HepG2 (cell line): ENCODE results near the gene ZNF433. TPM values are rescaled to one million over a fixed set of nuclear protein-coding genes. Genes with fewer than 3 reads are reported as not detected.

Experiments
- ARHGAP35 ChIP-seq: sonication (generic); formaldehyde crosslinking; IDR thresholded peaks from 2 replicates; pipeline ENCODE4 v1.9.0; 2022; ENCODE audit warnings: mild to moderate bottlenecking, inconsistent platforms, moderate library complexity, missing genetic modification reagents, borderline replicate concordance
- EED ChIP-seq: sonication (generic); formaldehyde crosslinking; IDR thresholded peaks from 2 replicates; pipeline ENCODE4 v1.5.0; 2020; ENCODE audit warnings: mild to moderate bottlenecking, missing genetic modification reagents
- ELF4 ChIP-seq: sonication (generic); formaldehyde crosslinking; IDR thresholded peaks from 2 replicates; pipeline ENCODE4 v1.5.0; 2020; ENCODE audit warnings: missing genetic modification reagents, mild to moderate bottlenecking, moderate library complexity, borderline replicate concordance
- FOSL2 ChIP-seq: sonication (generic); formaldehyde crosslinking; IDR thresholded peaks from 2 replicates; pipeline ENCODE4 v1.4.0; 2020; ENCODE audit warnings: missing genetic modification reagents
- GFI1 ChIP-seq: sonication (generic); formaldehyde crosslinking; IDR thresholded peaks from 2 replicates; pipeline ENCODE4 v1.5.0; 2020; ENCODE audit warnings: missing genetic modification reagents, mild to moderate bottlenecking, borderline replicate concordance
- HNF1B ChIP-seq: sonication (generic); formaldehyde crosslinking; IDR thresholded peaks from 2 replicates; pipeline ENCODE4 v1.5.1; 2020; ENCODE audit warnings: mild to moderate bottlenecking, moderate library complexity, missing genetic modification reagents
- ISX ChIP-seq: sonication (generic); formaldehyde crosslinking; conservative IDR thresholded peaks from 2 replicates; pipeline ENCODE4 v1.5.0; 2020; ENCODE audit warnings: missing genetic modification reagents
- PRDM15 ChIP-seq: sonication (generic); formaldehyde crosslinking; IDR thresholded peaks from 2 replicates; pipeline ENCODE4 v1.4.0; 2020; ENCODE audit warnings: missing genetic modification reagents
- PRPF4 ChIP-seq: fragments of 200-400 bp; formaldehyde crosslinking; IDR thresholded peaks from 2 replicates; pipeline ENCODE4 v1.6.1; 2016; ENCODE audit warnings: low read length, low read depth; ENCODE audit not compliant: poor library complexity, severe bottlenecking
- SMAD9 ChIP-seq: sonication (generic); formaldehyde crosslinking; IDR thresholded peaks from 2 replicates; pipeline ENCODE4 v1.5.1; 2020; ENCODE audit warnings: mild to moderate bottlenecking, missing genetic modification reagents
- SNAPC4 ChIP-seq: sonication (generic); formaldehyde crosslinking; IDR thresholded peaks from 2 replicates; pipeline ENCODE4 v1.4.0; 2020; ENCODE audit warnings: mild to moderate bottlenecking, missing genetic modification reagents
- ZNF224 ChIP-seq: sonication (generic); formaldehyde crosslinking; IDR thresholded peaks from 2 replicates; pipeline ENCODE4 v1.5.0; 2020; ENCODE audit warnings: mild to moderate bottlenecking, missing genetic modification reagents
- ZNF510 ChIP-seq: sonication (generic); formaldehyde crosslinking; IDR thresholded peaks from 2 replicates; pipeline ENCODE4 v1.4.0; 2020; ENCODE audit warnings: low read depth, mild to moderate bottlenecking, missing genetic modification reagents
- polyA plus RNA-seq, 8 experiments: library from polyadenylated mRNA; depleted of rRNA in 3 of 8; stranded (reverse) in 7 of 8; unstranded in 1 of 8; fragments of >200 nt; fragmentation: Illumina TruSeq in 4 of 8; extraction: Trizol in 4 of 8; gene quantifications; 2 replicates each; pipeline versions ENCODE4 v1.2.1 to v1.2.3, GENCODE V29; 2011 to 2016; ENCODE audit warnings: low read depth in 4 of 8, missing spikeins in 1 of 8, mixed read lengths in 1 of 8; ENCODE audit not compliant: insufficient read depth in 1 of 8
- total RNA-seq, 5 experiments: library from RNA; depleted of rRNA; stranded (reverse); fragments of >200 nt; fragmentation: Illumina TruSeq; extraction: Trizol; gene quantifications; 2 replicates each; pipeline ENCODE4 v1.2.3, GENCODE V29; 2016; ENCODE audit warnings: low read depth in 1 of 5
- TF ChIP-seq, protein P1 (sequence below): sonication (generic); formaldehyde crosslinking; IDR thresholded peaks from 2 replicates; pipeline ENCODE4 v1.8.1; 2023; ENCODE audit warnings: mild to moderate bottlenecking, missing genetic modification reagents

Gene ZNF433
- total and polyA plus RNA-seq, 2 of the 13 experiments (the other 11 are each of a cell fraction or from before 2014, with no cell fraction given) = 1.8 to 4.9 TPM

DNA sequence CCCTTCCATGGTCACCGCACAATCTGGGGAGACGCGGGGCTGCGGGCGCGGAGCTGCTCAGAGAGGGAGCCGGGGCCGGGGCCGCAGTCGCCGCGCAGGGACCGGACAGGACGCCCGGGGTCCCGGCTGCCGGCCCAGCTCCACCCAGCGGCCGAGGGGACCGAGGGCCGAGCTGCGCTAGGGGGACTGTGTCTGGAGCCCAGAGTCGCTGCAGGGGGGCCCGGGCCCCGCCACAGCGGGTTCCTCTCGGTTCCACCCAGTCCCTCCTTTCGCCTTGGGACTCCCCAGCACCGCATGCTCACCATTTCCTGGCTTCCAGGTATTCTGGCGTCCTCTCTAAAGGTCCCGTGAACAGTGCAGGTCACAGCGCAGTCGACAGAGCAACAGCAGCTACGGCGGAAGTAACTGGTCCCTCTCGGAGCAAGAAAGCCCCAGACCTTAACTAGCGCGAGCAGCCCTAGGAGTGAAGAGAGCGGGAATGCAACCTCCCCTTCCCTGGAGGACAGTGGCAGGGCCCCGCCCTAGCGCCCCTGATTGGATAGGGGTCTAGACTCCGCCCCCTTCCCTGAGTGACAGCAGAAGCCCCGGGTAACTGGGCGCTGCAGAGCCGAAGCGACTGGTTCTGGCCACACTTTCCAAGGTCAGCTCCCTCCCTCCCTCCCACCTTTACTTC is 17.2 kb upstream of the ZNF433 start, which contains the start of gene ZNF878 (continued):
- TF ChIP-seq SNAPC4 (CRISPR knock-in tag) = 0 out of 2 replicates have a peak, but pooled peaks have one; percentile 35
- peak; percentile 56; the same call in 1 of the 2 replicates for TF ChIP-seq HNF1B (CRISPR knock-in tag)
- no peak for TF ChIP-seq ISX (CRISPR knock-in tag)
- TF ChIP-seq ZNF510 (CRISPR knock-in tag) = no peak
- peak; percentile 79 for TF ChIP-seq EED
- TF ChIP-seq ARHGAP35 (CRISPR knock-in tag) = peak; percentile 59; the same call in 1 of the 2 replicates
- TF ChIP-seq FOSL2 (CRISPR knock-in tag) = peak; percentile 41; the same call in 1 of the 2 replicates
- no peak for TF ChIP-seq PRDM15 (CRISPR knock-in tag)
- TF ChIP-seq ELF4 = peak; percentile 80; the same call in 1 of the 2 replicates
- TF ChIP-seq ZNF224 = peak; percentile 74; the same call in 1 of the 2 replicates
- TF ChIP-seq, protein P1, sequence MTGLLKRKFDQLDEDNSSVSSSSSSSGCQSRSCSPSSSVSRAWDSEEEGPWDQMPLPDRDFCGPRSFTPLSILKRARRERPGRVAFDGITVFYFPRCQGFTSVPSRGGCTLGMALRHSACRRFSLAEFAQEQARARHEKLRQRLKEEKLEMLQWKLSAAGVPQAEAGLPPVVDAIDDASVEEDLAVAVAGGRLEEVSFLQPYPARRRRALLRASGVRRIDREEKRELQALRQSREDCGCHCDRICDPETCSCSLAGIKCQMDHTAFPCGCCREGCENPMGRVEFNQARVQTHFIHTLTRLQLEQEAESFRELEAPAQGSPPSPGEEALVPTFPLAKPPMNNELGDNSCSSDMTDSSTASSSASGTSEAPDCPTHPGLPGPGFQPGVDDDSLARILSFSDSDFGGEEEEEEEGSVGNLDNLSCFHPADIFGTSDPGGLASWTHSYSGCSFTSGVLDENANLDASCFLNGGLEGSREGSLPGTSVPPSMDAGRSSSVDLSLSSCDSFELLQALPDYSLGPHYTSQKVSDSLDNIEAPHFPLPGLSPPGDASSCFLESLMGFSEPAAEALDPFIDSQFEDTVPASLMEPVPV (CRISPR knock-in tag) = no peak
- no peak for TF ChIP-seq PRPF4
- no peak for TF ChIP-seq SMAD9
- TF ChIP-seq GFI1 (CRISPR knock-in tag) = peak; percentile 79; the same call in 1 of the 2 replicates
